Tibial nerve (tissue), 4 donors: ENCODE data around the gene SNTB2. TPM values are rescaled to one million over a fixed set of nuclear protein-coding genes. Genes with fewer than 3 reads are reported as not detected.
A peak's percentile ranks its signal among the peaks of the same experiment; 100 is the strongest.

ENCODE experiments used
- DNase-seq, 2 donors: peaks; one replicate each; pipeline ENCODE4 v3.0.0-alpha.2; 2019; ENCODE audit warnings: low spot score in 2 of 2
- H3K27ac ChIP-seq, 4 donors: fragments of 200-600 bp; sonication (generic) in 3 of 4; one replicate each; pipeline ENCODE4 v1.5.1; 2017 to 2019; ENCODE audit warnings: mild to moderate bottlenecking in 1 of 4
- H3K27me3 ChIP-seq, 2 donors: fragments of 200-600 bp; sonication (generic) in 1 of 2; one replicate each; pipeline versions ENCODE4 v1.5.1 to v1.6.0; 2017 to 2019
- H3K36me3 ChIP-seq, 3 donors: fragments of 200-600 bp; sonication (generic); one replicate each; pipeline ENCODE4 v1.5.1; 2018 to 2019
- H3K4me1 ChIP-seq, 4 donors: fragments of 200-600 bp; sonication (generic) in 3 of 4; one replicate each; pipeline ENCODE4 v1.5.1; 2017 to 2019
- H3K4me3 ChIP-seq, 4 donors: fragments of 200-600 bp; sonication (generic) in 3 of 4; one replicate each; pipeline ENCODE4 v1.5.1; 2017 to 2019; ENCODE audit warnings: mild to moderate bottlenecking in 1 of 4, moderate library complexity in 1 of 4
- H3K9me3 ChIP-seq, 4 donors: fragments of 200-600 bp; sonication (generic) in 3 of 4; one replicate each; pipeline ENCODE4 v1.5.1; 2017 to 2019
- CTCF ChIP-seq, 5 experiments: fragments of 200-600 bp in 3 of 5; fragments of 450-650 bp in 2 of 5; sonication (generic) in 3 of 5; IDR thresholded peaks; one replicate each; pipeline ENCODE4 v1.5.1; 2016 to 2019; ENCODE audit warnings: antibody characterized with exemption in 5 of 5, mild to moderate bottlenecking in 3 of 5, moderate library complexity in 2 of 5
- EP300 ChIP-seq, 2 donors: sonication (generic); formaldehyde crosslinking; IDR thresholded peaks; one replicate each; pipeline ENCODE4 v1.6.1; 2017; ENCODE audit warnings: antibody characterized with exemption in 2 of 2, mild to moderate bottlenecking in 1 of 2
- POLR2A ChIP-seq, 2 donors: fragments of 450-650 bp; IDR thresholded peaks; one replicate each; pipeline ENCODE4 v1.6.1; 2017; ENCODE audit warnings: antibody characterized with exemption in 2 of 2, mild to moderate bottlenecking in 2 of 2, moderate library complexity in 2 of 2
- WGBS, 2 donors: methylation state at CpG; one replicate each; pipeline ENCODE4 v1.1.5; 2018; 5-methylcytosine and 5-hydroxymethylcytosine counted together
- total RNA-seq, 4 donors: library from RNA; depleted of rRNA; stranded (reverse); fragments of >200 nt; gene quantifications; one replicate each; pipeline ENCODE4 v1.1.0, GENCODE V29; 2016

The SNTB2 gene
- total RNA-seq, 4 donors from 2014 or later: 33.1 to 50.2 (median 37.7) TPM

GRCh38 chr16:69180011-69180338 lies 7.0 kb upstream of the SNTB2 start:
- Histone ChIP-seq H3K27ac (peak overlapping the region; percentile 15 to 82 (median 66)), H3K4me3 (no peak overlapping the region), H3K36me3 (no peaks in the 10 kb centered on the region), H3K27me3 (no peaks in the 10 kb centered on the region), H3K4me1 (peaks cover 6 to 60% (median 27%) of the 10 kb centered on the region in 4 donors), H3K9me3 (no peaks in the 10 kb centered on the region)
- TF ChIP-seq POLR2A (IDR thresholded peaks at IDR 0.05) (no peak), EP300 (IDR thresholded peaks at IDR 0.05) (no peak), CTCF (IDR thresholded peaks at IDR 0.05) (no peak)
- DNase-seq: no peak

- peaks cover 6 to 56% (median 23%) of the 10 kb centered on the region in 4 donors for H3K4me1 ChIP-seq
- no peaks in the 10 kb centered on the region for H3K9me3 ChIP-seq
- H3K27me3 ChIP-seq: no peaks in the 10 kb centered on the region
- peak overlapping the region in 1 of 4 donors; percentile 5 for H3K27ac ChIP-seq
- DNase-seq: no peak
- H3K4me3 ChIP-seq: no peak overlapping the region
- TF ChIP-seq CTCF (IDR thresholded peaks at IDR 0.05) (no peak), EP300 (IDR thresholded peaks at IDR 0.05) (no peak), POLR2A (IDR thresholded peaks at IDR 0.05) (no peak)
- 40 to 52% methylated on average over 10 of the region's 10 CpGs for WGBS, 2 donors
- no peaks in the 10 kb centered on the region for H3K36me3 ChIP-seq
These were observed 4.1 kb upstream of the SNTB2 start for GRCh38 chr16:69182730-69183416.

- H3K4me1 ChIP-seq: peaks cover 0 to 63% (median 24%) of the 10 kb centered on the region in 4 donors
- no peaks in the 10 kb centered on the region for H3K9me3 ChIP-seq
- WGBS, 2 donors: 1 to 2% methylated on average over 20 to 56 of the region's 76 CpGs
- TF ChIP-seq POLR2A (IDR thresholded peaks at IDR 0.05) (no peak), EP300 (IDR thresholded peaks at IDR 0.05) (peak in 1 of 2 donors; percentile 7)
- no peaks in the 10 kb centered on the region for H3K36me3 ChIP-seq
- peak overlapping the region; percentile 64 to 94 (median 66) for H3K4me3 ChIP-seq
- peak overlapping the region; percentile 57 to 94 (median 90) for H3K27ac ChIP-seq
- DNase-seq: peak; percentile 31 to 48
- H3K27me3 ChIP-seq: no peaks in the 10 kb centered on the region
These were observed 677 bp downstream of the SNTB2 start for GRCh38 chr16:69187446-69188235.

- Histone ChIP-seq H3K4me3 (peak overlapping the region; percentile 64 to 94 (median 66)), H3K27ac (peak overlapping the region; percentile 57 to 94 (median 90)), H3K9me3 (no peaks in the 10 kb centered on the region), H3K27me3 (no peaks in the 10 kb centered on the region), H3K36me3 (no peaks in the 10 kb centered on the region), H3K4me1 (peaks cover 0 to 60% (median 24%) of the 10 kb centered on the region in 4 donors)
- no peak for TF ChIP-seq POLR2A (IDR thresholded peaks at IDR 0.05)
- peak in 1 of 2 donors; percentile 37 for TF ChIP-seq EP300 (IDR thresholded peaks at IDR 0.05)
- peak in 1 of 2 donors; percentile 20 for DNase-seq
- WGBS, 2 donors: 0 to 1% methylated on average over 5 of the region's 5 CpGs
These were observed 1.2 kb downstream of the SNTB2 start for GRCh38 chr16:69188236-69188549.

- TF ChIP-seq CTCF (IDR thresholded peaks at IDR 0.05): no peak
- no peak for TF ChIP-seq EP300 (IDR thresholded peaks at IDR 0.05)
- no peak for TF ChIP-seq POLR2A (IDR thresholded peaks at IDR 0.05)
- Histone ChIP-seq H3K9me3 (no peaks in the 10 kb centered on the region), H3K4me3 (peak overlapping the region; percentile 64 to 94 (median 66)), H3K27me3 (no peaks in the 10 kb centered on the region), H3K4me1 (peaks cover 0 to 58% (median 24%) of the 10 kb centered on the region in 4 donors), H3K36me3 (no peaks in the 10 kb centered on the region), H3K27ac (peak overlapping the region in 3 of 4 donors; percentile 57 to 94 (median 86))
- no peak for DNase-seq
- 7 to 14% methylated on average over 5 of the region's 5 CpGs for WGBS, 2 donors
These were observed 1.8 kb downstream of the SNTB2 start for GRCh38 chr16:69188716-69189115.

GRCh38 chr16:69190046-69190588 lies 3.2 kb downstream of the SNTB2 start:
- H3K36me3 ChIP-seq: no peaks in the 10 kb centered on the region
- H3K27me3 ChIP-seq: no peaks in the 10 kb centered on the region
- H3K4me1 ChIP-seq: peaks cover 0 to 65% (median 22%) of the 10 kb centered on the region in 4 donors
- 64 to 76% methylated on average over 2 of the region's 2 CpGs for WGBS, 2 donors
- no peak overlapping the region for H3K4me3 ChIP-seq
- no peak overlapping the region for H3K27ac ChIP-seq
- TF ChIP-seq CTCF (IDR thresholded peaks at IDR 0.05): no peak
- no peak for TF ChIP-seq POLR2A (IDR thresholded peaks at IDR 0.05)
- no peak for TF ChIP-seq EP300 (IDR thresholded peaks at IDR 0.05)
- DNase-seq: no peak
- H3K9me3 ChIP-seq: no peaks in the 10 kb centered on the region
